K562 (cell line): ENCODE measurements around the gene NUP62. TPM values are rescaled to one million over a fixed set of nuclear protein-coding genes. Genes with fewer than 3 reads are reported as not detected.

Source experiments
- ATAC-seq: fragments of 200-7000 bp; cut with Tn5 transposase; 3 replicates; pipeline ENCODE4 v1.9.1; 2020; ENCODE audit warnings: moderate library complexity
- BruUV-seq: library from RNA; stranded (reverse); fragments of 400-500 nt; replicated peaks from 2 replicates; lab custom pipeline; 2021; lab: Mats Ljungman, UMichigan
- CTCF ChIA-PET: fragments of 300-600 bp; formaldehyde crosslinking; extraction: SDS; loops from one replicate; lab custom pipeline; 2021; ENCODE audit warnings: low intra/inter-chr PET ratio; lab: Yijun Ruan, JAX
- POLR2A ChIA-PET: fragments of 300-600, 350-650 bp; sonication (Branson Sonifier 250); formaldehyde crosslinking; extraction: SDS; loops from one replicate; lab custom pipeline; 2021; ENCODE audit warnings: antibody characterized with exemption, inconsistent platforms; lab: Yijun Ruan, JAX
- DNase-seq, 4 experiments: peaks; one replicate each; pipeline versions ENCODE4 v3.0.0 to v3.0.0-alpha.2; 2011 to 2018; ENCODE audit warnings: low spot score in 3 of 4, mixed read lengths in 3 of 4; ENCODE audit errors: extremely low read depth in 1 of 4
- FAIRE-seq: peaks from 2 replicates; lab custom pipeline; 2011; peaks lifted over from hg19 to GRCh38; lab: Jason Lieb, UNC
- H2AFZ ChIP-seq: 2 replicates; pipeline ENCODE4 v1.6.0; 2011; ENCODE audit warnings: low read depth, low read length, control low read depth, inconsistent platforms
- H3K27ac ChIP-seq: fragments of 200-600 bp; 3 replicates; pipeline ENCODE4 v1.8.0; 2011; ENCODE audit warnings: low read depth, mild to moderate bottlenecking, control low read depth, inconsistent platforms, low read length, moderate library complexity, mixed read lengths; ENCODE audit errors: extremely low read depth
- H3K27me3 ChIP-seq, 2 experiments: fragments of 300-600 bp in 1 of 2; 2 replicates in 1 of 2; 3 replicates in 1 of 2; pipeline versions ENCODE4 v1.6.0 to v1.8.0; 2011; ENCODE audit warnings: inconsistent platforms in 2 of 2, low read length in 2 of 2, mild to moderate bottlenecking in 1 of 2, mixed read lengths in 1 of 2, moderate library complexity in 1 of 2; ENCODE audit not compliant: control insufficient read depth in 2 of 2, insufficient read depth in 2 of 2
- H3K36me3 ChIP-seq: fragments of 300-600 bp; 3 replicates; pipeline ENCODE4 v1.8.0; 2011; ENCODE audit warnings: mild to moderate bottlenecking, low read length, inconsistent platforms; ENCODE audit not compliant: control insufficient read depth, insufficient read depth
- H3K4me1 ChIP-seq, 2 experiments: fragments of 200-600 bp in 1 of 2; replicated peaks in 1 of 2; 2 replicates in 1 of 2; 3 replicates in 1 of 2; pipeline versions ENCODE4 v1.5.1 to v1.8.0; 2011; ENCODE audit warnings: inconsistent platforms in 2 of 2, low read length in 2 of 2, mild to moderate bottlenecking in 1 of 2, mixed read lengths in 1 of 2, moderate library complexity in 1 of 2; ENCODE audit not compliant: control insufficient read depth in 2 of 2, insufficient read depth in 2 of 2
- H3K4me2 ChIP-seq: 2 replicates; pipeline ENCODE4 v1.6.1; 2011; ENCODE audit warnings: low read length, control low read depth, inconsistent platforms, mixed read lengths; ENCODE audit not compliant: insufficient read depth
- H3K4me3 ChIP-seq: fragments of 200-600 bp; sonication (generic), shearing (Covaris generic); 2 replicates; pipeline ENCODE4 v1.5.1; 2016; ENCODE audit warnings: control low read depth, inconsistent platforms
- H3K79me2 ChIP-seq: fragments of 200-600 bp; 3 replicates; pipeline ENCODE4 v1.8.0; 2011; ENCODE audit warnings: low read length, inconsistent platforms; ENCODE audit not compliant: control insufficient read depth, insufficient read depth
- H3K9ac ChIP-seq, 2 experiments: 2 replicates each; pipeline versions ENCODE4 v1.6.0 to v1.6.1; 2011; ENCODE audit warnings: low read depth in 2 of 2, low read length in 2 of 2, control low read depth in 1 of 2, inconsistent platforms in 1 of 2, mild to moderate bottlenecking in 1 of 2, mixed read lengths in 1 of 2; ENCODE audit not compliant: insufficient read depth in 1 of 2
- H3K9me1 ChIP-seq: one replicate; pipeline ENCODE4 v1.6.0; 2011; ENCODE audit warnings: inconsistent platforms, mild to moderate bottlenecking, low read length, moderate library complexity; ENCODE audit not compliant: control insufficient read depth, insufficient read depth
- H3K9me3 ChIP-seq: replicated peaks from 2 replicates; pipeline ENCODE4 v1.5.1; 2011; ENCODE audit warnings: low read depth, low read length, inconsistent platforms; ENCODE audit not compliant: control insufficient read depth, insufficient read depth
- H4K20me1 ChIP-seq: replicated peaks from 2 replicates; pipeline ENCODE4 v1.6.1; 2011; ENCODE audit warnings: low read length, inconsistent platforms, mixed read lengths; ENCODE audit not compliant: control insufficient read depth, insufficient read depth
- BMI1 ChIP-seq: fragments of 150-350 bp; IDR thresholded peaks from 2 replicates; pipeline ENCODE4 v1.6.1; 2014; ENCODE audit warnings: low read length
- KDM2B ChIP-seq: fragments of 250-450 bp; sonication (Bioruptor Pico); IDR thresholded peaks from 2 replicates; pipeline ENCODE4 v1.8.0; 2021; ENCODE audit warnings: mild to moderate bottlenecking, moderate library complexity
- MAX ChIP-seq: sonication (generic); formaldehyde crosslinking; IDR thresholded peaks from 2 replicates; pipeline ENCODE4 v1.9.0; 2022; ENCODE audit warnings: mild to moderate bottlenecking, missing genetic modification reagents
- NR2C1 ChIP-seq, 2 experiments: fragments of 450-650 bp; IDR thresholded peaks; 2 replicates each; pipeline ENCODE4 v1.6.1; 2017; ENCODE audit warnings: mild to moderate bottlenecking in 2 of 2, antibody characterized with exemption in 1 of 2, inconsistent platforms in 1 of 2, missing compliant biosample characterization in 1 of 2, missing genetic modification characterization in 1 of 2
- NR2C2 ChIP-seq, 2 experiments: fragments of 200-800 bp in 1 of 2; sonication (Bioruptor generic) in 1 of 2; sonication (generic) in 1 of 2; formaldehyde crosslinking in 1 of 2; IDR thresholded peaks; 2 replicates each; pipeline versions ENCODE4 v1.6.1 to v1.8.0; 2016 to 2022; ENCODE audit warnings: mild to moderate bottlenecking in 1 of 2, missing compliant biosample characterization in 1 of 2, missing genetic modification characterization in 1 of 2, missing genetic modification reagents in 1 of 2
- WGBS: fragments of 100-300 bp; shearing (Covaris generic); methylation state at CpG from one replicate; pipeline ENCODE4 v1.1.6; 2016; ENCODE audit warnings: low coverage, mixed read lengths; ENCODE audit not compliant: insufficient coverage; ENCODE audit errors: missing lambda C conversion rate; 5-methylcytosine and 5-hydroxymethylcytosine counted together
- in situ Hi-C: fragments of 300-500 bp; cut with MboI; formaldehyde crosslinking; loops from 4 replicates; pipeline ENCODE4 v1.15.0; 2018; ENCODE audit warnings: inconsistent platforms, mixed read lengths
- intact Hi-C: fragments of 100-400 bp; cut with micrococcal nuclease; formaldehyde crosslinking; loops from 2 replicates; pipeline ENCODE4 v1.14.2; 2022
- polyA plus RNA-seq, 8 experiments: library from polyadenylated mRNA; depleted of rRNA in 4 of 8; stranded (reverse) in 5 of 8; unstranded in 3 of 8; fragments of >200 nt; fragmentation: Nextera tagmentation in 2 of 8; fragmentation: Illumina TruSeq in 1 of 8; extraction: Ambion mirVana in 2 of 8; extraction: Trizol in 1 of 8; gene quantifications; 2 replicates each; pipeline versions ENCODE4 v1.2.1 to v1.2.3, GENCODE V29; 2011 to 2014; ENCODE audit warnings: inconsistent platforms in 1 of 8, missing spikeins in 1 of 8
- total RNA-seq, 7 experiments: library from RNA; depleted of rRNA in 6 of 7; stranded (reverse); fragments of >200 nt in 6 of 7; fragmentation: Illumina TruSeq in 2 of 7; extraction: Trizol in 2 of 7; gene quantifications; 2 replicates each; pipeline versions ENCODE4 v1.2.1 to v1.2.3, GENCODE V29; 2011 to 2021; ENCODE audit warnings: low replicate concordance in 1 of 7

The NUP62 gene
- total and polyA plus RNA-seq, 9 of the 15 experiments (the other 6 are each of a cell fraction or from before 2014, with no cell fraction given): 16.9 to 109 (median 66.0) TPM

DNA sequence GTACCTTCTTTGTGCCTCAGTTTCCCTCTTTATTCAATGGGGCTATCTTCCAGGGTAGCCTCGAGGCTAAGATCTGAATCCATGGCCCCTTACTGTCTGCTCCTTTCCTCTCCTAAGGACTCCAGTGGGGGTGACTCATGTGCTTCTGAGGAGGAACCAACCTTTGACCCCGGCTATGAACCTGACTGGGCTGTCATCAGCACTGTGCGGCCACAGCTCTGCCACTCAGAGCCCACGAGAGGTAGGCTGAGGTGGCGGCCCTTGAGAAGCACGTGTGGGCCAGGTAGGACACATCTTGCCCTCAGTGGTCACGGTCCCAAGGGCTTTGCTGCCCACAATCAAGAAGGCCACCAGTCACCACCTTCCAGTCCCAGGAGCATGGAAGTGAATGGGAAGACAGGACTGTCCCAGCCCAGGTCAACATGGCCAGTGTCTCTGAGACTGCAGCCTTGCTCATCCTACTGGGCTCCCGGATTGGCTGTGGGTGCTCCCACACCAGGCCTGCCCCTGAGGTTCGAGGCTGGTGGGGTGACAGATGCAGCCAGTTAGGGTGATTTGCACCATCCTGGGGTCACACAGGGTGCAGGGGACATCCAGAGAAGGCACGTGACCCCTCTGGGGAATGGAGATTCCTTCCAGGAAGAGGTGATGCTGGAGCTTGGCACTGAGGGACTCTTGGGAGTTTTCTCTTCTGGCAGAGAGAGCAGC, 49.0 kb downstream of the NUP62 start:
- BruUV-seq: no TSS peak

More for the DNA sequence above, 49.0 kb downstream of the NUP62 start:
- in situ Hi-C loops (no loop called here), intact Hi-C loops (no loop called here)
- WGBS: 81% methylated on average over 10 of the region's 10 CpGs
- FAIRE-seq (peak; percentile 6), DNase-seq (no peak), ATAC-seq (no peak)
- ChIA-PET POLR2A (interaction anchor here (0.7 to 1.6 kb wide), 2 partner anchors 49 to 286 kb away, joined by 3 to 4 read pairs; partner anchors contain the start of genes ATF5 and NUP62), CTCF (no interaction called here)
- Histone ChIP-seq H3K27me3 (no peaks in the 10 kb centered on the region), H3K79me2 (peaks cover 15% of the 10 kb centered on the region), H3K9me3 (no peaks in the 10 kb centered on the region), H3K4me2 (no peak overlapping the region), H3K36me3 (peaks cover 55% of the 10 kb centered on the region), H4K20me1 (no peaks in the 10 kb centered on the region), H3K9me1 (no peaks in the 10 kb centered on the region), H3K4me3 (no peak overlapping the region), H3K4me1 (peaks cover 9 to 63% of the 10 kb centered on the region in 2 experiments; a peak in 4 of 5 replicates), H2AFZ (no peak overlapping the region), H3K9ac (peak overlapping the region in 1 of 2 experiments; percentile 52; a peak in 2 of 4 replicates), H3K27ac (no peak overlapping the region)
- peak; percentile 27; the same call in 1 of the 2 replicates for TF ChIP-seq NR2C1 (IDR thresholded peaks at IDR 0.05)
- peak; percentile 71; the same call in 1 of the 2 replicates for TF ChIP-seq NR2C1 (tag; IDR thresholded peaks at IDR 0.05)
- no peak for TF ChIP-seq KDM2B (CRISPR knock-in tag)
- TF ChIP-seq MAX (CRISPR knock-in tag): peak; percentile 41; the same call in 1 of the 2 replicates
- TF ChIP-seq NR2C2 (CRISPR knock-in tag; IDR thresholded peaks at IDR 0.05): peak; percentile 72; the same call in 1 of the 2 replicates
- no peak for TF ChIP-seq NR2C2 (tag; IDR thresholded peaks at IDR 0.05)
- TF ChIP-seq BMI1: no peak
